Endothelial cell of umbilical vein (primary cell): ENCODE data around the gene RAB1B. TPM values are rescaled to one million over a fixed set of nuclear protein-coding genes. Genes with fewer than 3 reads are reported as not detected.

Source experiments
- BruUV-seq: library from RNA; stranded (reverse); fragments of 400-500 nt; replicated peaks from 2 replicates; lab custom pipeline; 2021; lab: Mats Ljungman, UMichigan
- CTCF ChIA-PET: fragments of 300-600, 350-600 bp; sonication (Branson Sonifier 250); formaldehyde crosslinking; loops from one replicate; lab custom pipeline; 2021; ENCODE audit warnings: antibody characterized with exemption, inconsistent platforms; lab: Charles Lee
- POLR2A ChIA-PET: fragments of 300-600, 350-600 bp; sonication (Branson Sonifier 250); formaldehyde crosslinking; loops from one replicate; lab custom pipeline; 2021; ENCODE audit warnings: antibody characterized with exemption, inconsistent platforms; lab: Charles Lee
- DNase-seq: peaks from one replicate; pipeline ENCODE4 v3.0.0-alpha.2; 2011; ENCODE audit warnings: low read depth, low spot score
- FAIRE-seq: peaks from 2 replicates; lab custom pipeline; 2011; peaks lifted over from hg19 to GRCh38; lab: Jason Lieb, UNC
- H2AFZ ChIP-seq: 2 replicates; pipeline ENCODE4 v1.6.0; 2012; ENCODE audit warnings: low read depth, low read length, control low read depth, inconsistent platforms
- H3K27ac ChIP-seq: 2 replicates; pipeline ENCODE4 v1.5.1; 2011; ENCODE audit warnings: low read depth, mild to moderate bottlenecking, control low read depth, low read length, moderate library complexity; ENCODE audit not compliant: insufficient read depth
- H3K27me3 ChIP-seq, 2 experiments: 2 replicates each; pipeline versions ENCODE4 v1.6.0 to v1.6.1; 2011; ENCODE audit warnings: low read length in 2 of 2, mixed read lengths in 1 of 2; ENCODE audit not compliant: control insufficient read depth in 2 of 2, insufficient read depth in 2 of 2
- H3K36me3 ChIP-seq, 2 experiments: 2 replicates in 1 of 2; 3 replicates in 1 of 2; pipeline ENCODE4 v1.5.1; 2011; ENCODE audit warnings: low read length in 2 of 2, mild to moderate bottlenecking in 1 of 2, moderate library complexity in 1 of 2; ENCODE audit not compliant: control insufficient read depth in 2 of 2, insufficient read depth in 2 of 2; ENCODE audit errors: extremely low read depth in 1 of 2
- H3K4me1 ChIP-seq: 3 replicates; pipeline ENCODE4 v1.5.1; 2011; ENCODE audit warnings: mild to moderate bottlenecking, low read length; ENCODE audit not compliant: control insufficient read depth, insufficient read depth; ENCODE audit errors: extremely low read depth
- H3K4me2 ChIP-seq: 2 replicates; pipeline ENCODE4 v1.6.1; 2011; ENCODE audit warnings: low read length, control low read depth, mixed read lengths; ENCODE audit not compliant: insufficient read depth
- H3K4me3 ChIP-seq, 3 experiments: fragments of 200-600 bp in 1 of 3; sonication (generic), shearing (Covaris generic) in 1 of 3; replicated peaks in 1 of 3; 2 replicates each; pipeline ENCODE4 v1.5.1; 2011 to 2016; ENCODE audit warnings: control low read depth in 3 of 3, low read length in 3 of 3, mild to moderate bottlenecking in 2 of 3, inconsistent platforms in 1 of 3, low read depth in 1 of 3, moderate library complexity in 1 of 3; ENCODE audit not compliant: insufficient read depth in 1 of 3
- H3K79me2 ChIP-seq: 2 replicates; pipeline ENCODE4 v1.6.0; 2012; ENCODE audit warnings: low read length, inconsistent platforms; ENCODE audit not compliant: control insufficient read depth, insufficient read depth
- H3K9ac ChIP-seq: replicated peaks from 2 replicates; pipeline ENCODE3; 2011; ENCODE audit warnings: low read length, control low read depth; ENCODE audit not compliant: insufficient read depth; ENCODE audit errors: extremely low read depth
- H3K9me1 ChIP-seq: replicated peaks from 3 replicates; pipeline ENCODE4 v1.6.0; 2011; ENCODE audit warnings: mild to moderate bottlenecking, low read length; ENCODE audit not compliant: control insufficient read depth, insufficient read depth; ENCODE audit errors: extremely low read depth
- H3K9me3 ChIP-seq: replicated peaks from 2 replicates; pipeline ENCODE4 v1.5.1; 2012; ENCODE audit warnings: low read length, inconsistent platforms; ENCODE audit not compliant: control insufficient read depth, insufficient read depth
- H4K20me1 ChIP-seq: replicated peaks from 2 replicates; pipeline ENCODE3; 2011; ENCODE audit warnings: mild to moderate bottlenecking, low read length; ENCODE audit not compliant: control insufficient read depth, insufficient read depth; ENCODE audit errors: extremely low read depth
- GATA2 ChIP-seq: IDR thresholded peaks from 2 replicates; pipeline ENCODE4 v1.7.0; 2011; ENCODE audit warnings: low read depth, mild to moderate bottlenecking, moderate library complexity, mixed read lengths, low read length; ENCODE audit not compliant: insufficient read length, insufficient read depth
- POLR2AphosphoS5 ChIP-seq: IDR thresholded peaks from 2 replicates; pipeline ENCODE4 v1.6.1; 2012; ENCODE audit warnings: low read depth, mild to moderate bottlenecking, control low read depth, low read length, moderate library complexity; ENCODE audit not compliant: insufficient read depth
- dilution Hi-C: fragments of 300-500 bp; cut with MboI; formaldehyde crosslinking; loops from one replicate; pipeline ENCODE4 v1.15.0; 2019; ENCODE audit warnings: low sequenced_read_pairs; ENCODE audit not compliant: extremely low pct_ligation_motif_present
- intact Hi-C: fragments of 100-400 bp; cut with micrococcal nuclease; formaldehyde crosslinking; loops from one replicate; pipeline ENCODE4 v1.10.0; 2022
- polyA plus RNA-seq, 4 experiments: library from polyadenylated mRNA; depleted of rRNA in 3 of 4; stranded (reverse) in 3 of 4; unstranded in 1 of 4; fragments of >200 nt; gene quantifications; 2 replicates each; pipeline versions ENCODE4 v1.2.1 to v1.2.3, GENCODE V29; 2011 to 2012; ENCODE audit warnings: missing spikeins in 1 of 4
- total RNA-seq: library from RNA; stranded (reverse); gene quantifications from 2 replicates; pipeline ENCODE4 v1.2.3, GENCODE V29; 2021
- TF ChIP-seq, protein P1 (sequence below): IDR thresholded peaks from 2 replicates; pipeline ENCODE4 v1.6.1; 2011; ENCODE audit not compliant: insufficient read depth, insufficient read length
- TF ChIP-seq, protein P2 (sequence below), 2 donors: IDR thresholded peaks; 1 replicate in 1 of 2; 2 replicates in 1 of 2; pipeline ENCODE4 v1.5.1; 2011; ENCODE audit warnings: low read length in 2 of 2, mild to moderate bottlenecking in 2 of 2, moderate library complexity in 2 of 2, control low read depth in 1 of 2, inconsistent platforms in 1 of 2, low read depth in 1 of 2; ENCODE audit not compliant: insufficient read depth in 1 of 2; ENCODE audit errors: extremely low read depth in 1 of 2

RAB1B gene
- total and polyA plus RNA-seq, 2 donors (not counting 3 experiments of a cell fraction or from before 2014, with no cell fraction given) = 171 to 383 TPM

DNA sequence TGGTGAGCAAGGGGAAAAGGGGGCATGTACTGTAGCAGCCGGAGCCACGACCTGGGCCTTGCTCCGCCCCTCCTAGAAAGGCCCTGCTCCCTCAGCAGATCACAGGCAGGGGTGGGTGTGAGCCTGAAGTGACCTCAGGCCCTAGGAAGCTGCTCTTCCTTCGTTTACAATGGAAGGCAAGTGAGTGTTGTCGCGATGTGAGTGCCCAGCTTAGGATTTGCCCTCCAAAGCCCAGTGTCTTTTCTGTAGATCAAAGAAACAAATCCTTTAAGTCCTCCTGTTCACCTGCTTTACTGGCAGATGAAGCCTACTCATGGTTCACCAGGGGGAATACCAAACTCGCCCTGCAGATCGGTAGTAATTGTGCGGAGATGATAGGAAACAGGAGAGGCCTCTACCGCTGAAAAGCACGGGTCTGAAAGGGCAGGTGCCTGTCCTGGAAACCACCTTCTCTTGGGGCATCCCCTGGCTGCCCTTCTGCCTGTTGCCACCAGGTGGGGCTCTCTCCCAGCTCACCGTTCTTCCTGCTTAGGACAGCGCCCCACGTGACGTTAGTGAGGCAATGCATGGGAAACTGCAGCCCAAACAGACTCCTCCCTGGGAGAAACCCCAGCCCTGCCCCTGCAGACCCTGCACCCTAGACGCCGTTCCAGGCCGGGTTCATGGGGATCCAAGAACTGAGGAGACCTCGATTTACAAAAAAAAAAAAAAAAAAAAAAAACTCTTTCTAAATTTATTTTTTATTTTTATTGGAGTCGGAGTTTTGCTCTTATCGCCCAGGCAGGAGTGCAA lies 45.9 kb upstream of the RAB1B start:
- FAIRE-seq = peak; percentile 94
- Histone ChIP-seq H3K9me1 (no peaks in the 10 kb centered on the region), H3K79me2 (no peaks in the 10 kb centered on the region), H3K36me3 (peaks cover 4 to 24% of the 10 kb centered on the region in 2 experiments), H3K9me3 (no peaks in the 10 kb centered on the region), H3K4me1 (no peaks in the 10 kb centered on the region), H2AFZ (no peak overlapping the region), H3K9ac (no peak overlapping the region), H3K27ac (no peak overlapping the region), H3K4me3 (no peak overlapping the region), H3K27me3 (no peaks in the 10 kb centered on the region), H3K4me2 (no peak overlapping the region), H4K20me1 (no peaks in the 10 kb centered on the region)
- dilution Hi-C loops (no loop called here), intact Hi-C loops (loop anchor here (1.0 to 2.0 kb wide), 3 partner anchors 36 to 60 kb away; partner anchors contain the start of gene RAB1B)
- TF ChIP-seq GATA2 = no peak
- TF ChIP-seq, protein P1, sequence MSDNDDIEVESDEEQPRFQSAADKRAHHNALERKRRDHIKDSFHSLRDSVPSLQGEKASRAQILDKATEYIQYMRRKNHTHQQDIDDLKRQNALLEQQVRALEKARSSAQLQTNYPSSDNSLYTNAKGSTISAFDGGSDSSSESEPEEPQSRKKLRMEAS = peak; percentile 93
- peak; percentile 51 for TF ChIP-seq POLR2AphosphoS5
- TF ChIP-seq, protein P2, sequence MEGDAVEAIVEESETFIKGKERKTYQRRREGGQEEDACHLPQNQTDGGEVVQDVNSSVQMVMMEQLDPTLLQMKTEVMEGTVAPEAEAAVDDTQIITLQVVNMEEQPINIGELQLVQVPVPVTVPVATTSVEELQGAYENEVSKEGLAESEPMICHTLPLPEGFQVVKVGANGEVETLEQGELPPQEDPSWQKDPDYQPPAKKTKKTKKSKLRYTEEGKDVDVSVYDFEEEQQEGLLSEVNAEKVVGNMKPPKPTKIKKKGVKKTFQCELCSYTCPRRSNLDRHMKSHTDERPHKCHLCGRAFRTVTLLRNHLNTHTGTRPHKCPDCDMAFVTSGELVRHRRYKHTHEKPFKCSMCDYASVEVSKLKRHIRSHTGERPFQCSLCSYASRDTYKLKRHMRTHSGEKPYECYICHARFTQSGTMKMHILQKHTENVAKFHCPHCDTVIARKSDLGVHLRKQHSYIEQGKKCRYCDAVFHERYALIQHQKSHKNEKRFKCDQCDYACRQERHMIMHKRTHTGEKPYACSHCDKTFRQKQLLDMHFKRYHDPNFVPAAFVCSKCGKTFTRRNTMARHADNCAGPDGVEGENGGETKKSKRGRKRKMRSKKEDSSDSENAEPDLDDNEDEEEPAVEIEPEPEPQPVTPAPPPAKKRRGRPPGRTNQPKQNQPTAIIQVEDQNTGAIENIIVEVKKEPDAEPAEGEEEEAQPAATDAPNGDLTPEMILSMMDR (IDR thresholded peaks at IDR 0.05; ENCODE audit: extremely low read depth in 1 of 2, insufficient read depth in 1 of 2, low read depth in 1 of 2, low read length in 2 of 2) = peak; percentile 99 to 100
- CTCF ChIA-PET = interaction anchor here (0.6 to 2.4 kb wide), 24 partner anchors 9 to 152 kb away, joined by 3 to 25 read pairs (median 4); partner anchors contain the start of genes RAB1B, TMEM151A and YIF1A
- BruUV-seq = no TSS peak
- DNase-seq = peak; percentile 88
- POLR2A ChIA-PET = no interaction called here
